GM19438 (cell line): ENCODE data around the gene CAMK2B.

Experiments used
- ATAC-seq: cut with Tn5 transposase; IDR thresholded peaks from one replicate; pipeline ENCODE4 v1.9.1; 2021; ENCODE audit warnings: low read depth; ENCODE audit not compliant: unreplicated experiment

CAMK2B gene

GRCh38 chr7:44310221-44310848 is 15.1 kb downstream of the CAMK2B start:
- ATAC-seq = no peak

GRCh38 chr7:44309271-44310091 is 15.9 kb downstream of the CAMK2B start:
- ATAC-seq = peak; percentile 63

- no peak for ATAC-seq
These were observed 16.7 kb downstream of the CAMK2B start for GRCh38 chr7:44308596-44309270.

- ATAC-seq = no peak
These were observed 17.3 kb downstream of the CAMK2B start for GRCh38 chr7:44307905-44308595.

- no peak for ATAC-seq
These were observed 18.0 kb downstream of the CAMK2B start for GRCh38 chr7:44307301-44307900.

- ATAC-seq = no peak
These were observed 18.8 kb downstream of the CAMK2B start for GRCh38 chr7:44306606-44307005.

- no peak for ATAC-seq
These were observed 19.6 kb downstream of the CAMK2B start for GRCh38 chr7:44305564-44306507.

GRCh38 chr7:44294325-44295069 is 30.9 kb downstream of the CAMK2B start:
- ATAC-seq = no peak

GRCh38 chr7:44293561-44294324 is 31.7 kb downstream of the CAMK2B start:
- ATAC-seq = no peak

- no peak for ATAC-seq
These were observed 32.4 kb downstream of the CAMK2B start for GRCh38 chr7:44292876-44293560.

GRCh38 chr7:44292420-44292817 is 33.0 kb downstream of the CAMK2B start:
- no peak for ATAC-seq

- ATAC-seq = no peak
These were observed 33.5 kb downstream of the CAMK2B start for GRCh38 chr7:44291733-44292419.

GRCh38 chr7:44291066-44291732 is 34.2 kb downstream of the CAMK2B start:
- no peak for ATAC-seq

GRCh38 chr7:44290252-44290620 is 35.2 kb downstream of the CAMK2B start:
- no peak for ATAC-seq

- no peak for ATAC-seq
These were observed 35.8 kb downstream of the CAMK2B start for GRCh38 chr7:44289341-44290251.
